Hepatocyte (in vitro differentiated cells): ENCODE data around the gene FAAH2. TPM values are rescaled to one million over a fixed set of nuclear protein-coding genes. Genes with fewer than 3 reads are reported as not detected.

Experiments used
- DNase-seq: peaks from one replicate; pipeline ENCODE4 v3.0.0-alpha.2; 2016; ENCODE audit warnings: low spot score
- H2AFZ ChIP-seq: fragments of 200-600 bp; sonication (generic); 2 replicates; pipeline ENCODE4 v1.6.0; 2016; ENCODE audit warnings: antibody characterized with exemption, mild to moderate bottlenecking
- H3K27ac ChIP-seq: fragments of 200-600 bp; sonication (generic); 2 replicates; pipeline ENCODE4 v1.5.1; 2016; ENCODE audit warnings: mild to moderate bottlenecking
- H3K27me3 ChIP-seq: fragments of 200-600 bp; sonication (generic); 2 replicates; pipeline ENCODE4 v1.6.1; 2016
- H3K36me3 ChIP-seq: fragments of 200-600 bp; sonication (generic); replicated peaks from 2 replicates; pipeline ENCODE4 v1.5.1; 2016; ENCODE audit warnings: low read depth; ENCODE audit not compliant: insufficient read depth
- H3K4me1 ChIP-seq: fragments of 200-600 bp; sonication (generic); 2 replicates; pipeline ENCODE4 v1.5.1; 2016; ENCODE audit warnings: mild to moderate bottlenecking, moderate library complexity; ENCODE audit not compliant: insufficient read depth
- H3K4me2 ChIP-seq: fragments of 200-600 bp; sonication (generic); 2 replicates; pipeline ENCODE4 v1.6.0; 2016
- H3K4me3 ChIP-seq: fragments of 200-600 bp; sonication (generic); 2 replicates; pipeline ENCODE4 v1.5.1; 2016; ENCODE audit warnings: mild to moderate bottlenecking
- H3K79me2 ChIP-seq: fragments of 200-600 bp; sonication (generic); 2 replicates; pipeline ENCODE4 v1.6.0; 2017; ENCODE audit warnings: mild to moderate bottlenecking
- H3K9me2 ChIP-seq: fragments of 200-600 bp; sonication (generic); replicated peaks from 2 replicates; pipeline ENCODE4 v1.6.0; 2017; ENCODE audit warnings: mild to moderate bottlenecking; ENCODE audit not compliant: insufficient read depth
- H3K9me3 ChIP-seq: fragments of 200-600 bp; sonication (generic); 2 replicates; pipeline ENCODE4 v1.5.1; 2016; ENCODE audit warnings: low read depth, mild to moderate bottlenecking
- H4K20me1 ChIP-seq: fragments of 200-600 bp; sonication (generic); 2 replicates; pipeline ENCODE4 v1.6.0; 2016; ENCODE audit warnings: mild to moderate bottlenecking; ENCODE audit not compliant: insufficient read depth, poor library complexity, severe bottlenecking
- CTCF ChIP-seq: fragments of 200-600 bp; sonication (generic); IDR thresholded peaks from 2 replicates; pipeline ENCODE4 v1.5.1; 2016; ENCODE audit warnings: antibody characterized with exemption, mild to moderate bottlenecking; ENCODE audit not compliant: poor library complexity
- EZH2 ChIP-seq: fragments of 200-600 bp; sonication (generic); IDR thresholded peaks from 2 replicates; pipeline ENCODE4 v1.6.1; 2016; ENCODE audit warnings: antibody characterized with exemption, mild to moderate bottlenecking, borderline replicate concordance
- EZH2phosphoT487 ChIP-seq: fragments of 200-600 bp; sonication (generic); IDR thresholded peaks from one replicate; pipeline ENCODE4 v1.6.1; 2018; ENCODE audit warnings: antibody characterized with exemption, mild to moderate bottlenecking, low read depth, moderate library complexity; ENCODE audit not compliant: unreplicated experiment, severe bottlenecking
- WGBS: methylation state at CpG from one replicate; pipeline ENCODE4 v1.1.6; 2016; ENCODE audit warnings: low lambda C conversion rate; ENCODE audit errors: missing lambda C conversion rate; 5-methylcytosine and 5-hydroxymethylcytosine counted together
- polyA plus RNA-seq: library from polyadenylated mRNA; unstranded; fragments of >200 nt; fragmentation: Nextera tagmentation; extraction: Ambion mirVana; gene quantifications from 2 replicates; pipeline ENCODE4 v1.2.1, GENCODE V29; 2016
- total RNA-seq: library from RNA; depleted of rRNA; stranded (reverse); fragments of >200 nt; gene quantifications from 2 replicates; pipeline ENCODE4 v1.2.3, GENCODE V29; 2014

FAAH2 gene
- total and polyA plus RNA-seq, 2 experiments from 2014 or later = 7.5 to 10.1 TPM

- WGBS = 55% methylated on average over 4 of the region's 4 CpGs
- DNase-seq = no peak
Observed at GRCh38 chrX:57265126-57265525, 21.4 kb upstream of the FAAH2 start.

GRCh38 chrX:57266275-57266674 lies 20.2 kb upstream of the FAAH2 start:
- no peak overlapping the region for H2AFZ ChIP-seq
- no peaks in the 10 kb centered on the region for H3K27me3 ChIP-seq
- TF ChIP-seq EZH2 = no peak
- TF ChIP-seq CTCF = no peak
- TF ChIP-seq EZH2phosphoT487 = no peak
- H3K4me2 ChIP-seq = no peak overlapping the region
- no peaks in the 10 kb centered on the region for H3K9me2 ChIP-seq
- no peaks in the 10 kb centered on the region for H4K20me1 ChIP-seq
- 75% methylated on average over 3 of the region's 3 CpGs for WGBS
- H3K4me3 ChIP-seq = no peak overlapping the region
- DNase-seq = no peak
- no peaks in the 10 kb centered on the region for H3K36me3 ChIP-seq
- no peaks in the 10 kb centered on the region for H3K4me1 ChIP-seq
- no peak overlapping the region for H3K27ac ChIP-seq
- peaks cover 6% of the 10 kb centered on the region for H3K9me3 ChIP-seq
- H3K79me2 ChIP-seq = no peaks in the 10 kb centered on the region

More at GRCh38 chrX:57265126-57265525, 21.4 kb upstream of the FAAH2 start:
- H3K9me3 ChIP-seq = peaks cover 6% of the 10 kb centered on the region
- TF ChIP-seq EZH2 = no peak
- TF ChIP-seq CTCF = no peak
- no peak for TF ChIP-seq EZH2phosphoT487
- no peak overlapping the region for H2AFZ ChIP-seq
- no peak overlapping the region for H3K4me3 ChIP-seq
- H3K79me2 ChIP-seq = no peaks in the 10 kb centered on the region
- no peaks in the 10 kb centered on the region for H4K20me1 ChIP-seq
- no peak overlapping the region for H3K4me2 ChIP-seq
- no peaks in the 10 kb centered on the region for H3K4me1 ChIP-seq
- H3K9me2 ChIP-seq = no peaks in the 10 kb centered on the region
- no peak overlapping the region for H3K27ac ChIP-seq
- H3K27me3 ChIP-seq = no peaks in the 10 kb centered on the region
- no peaks in the 10 kb centered on the region for H3K36me3 ChIP-seq

DNA sequence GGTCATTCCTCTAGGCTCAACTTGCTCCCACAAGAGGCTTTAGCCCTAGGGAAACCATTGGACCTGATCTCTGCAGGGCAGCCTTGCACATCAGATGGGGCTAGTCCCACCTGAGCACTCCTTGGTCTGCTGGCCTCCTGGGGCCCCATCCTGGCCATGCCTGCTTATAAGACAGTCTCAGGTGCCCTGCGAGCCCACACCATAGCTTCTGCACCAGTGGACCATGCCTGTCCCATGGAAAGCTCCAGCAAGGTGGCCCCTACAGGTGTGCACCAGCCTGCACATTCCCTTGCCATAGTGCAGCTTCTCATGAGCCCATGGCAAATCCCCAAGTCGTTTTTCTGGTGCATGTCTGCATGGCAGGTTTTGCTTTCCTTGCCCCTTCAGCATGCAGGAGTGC lies 19.6 kb upstream of the FAAH2 start:
- Histone ChIP-seq H3K4me3 (no peak overlapping the region), H3K4me1 (no peaks in the 10 kb centered on the region), H3K27me3 (no peaks in the 10 kb centered on the region), H3K27ac (no peak overlapping the region), H4K20me1 (no peaks in the 10 kb centered on the region), H3K9me3 (peaks cover 6% of the 10 kb centered on the region), H2AFZ (no peak overlapping the region), H3K36me3 (no peaks in the 10 kb centered on the region), H3K4me2 (no peak overlapping the region), H3K9me2 (no peaks in the 10 kb centered on the region), H3K79me2 (no peaks in the 10 kb centered on the region)
- 46% methylated on average over 2 of the region's 2 CpGs for WGBS
- TF ChIP-seq EZH2phosphoT487 (no peak), CTCF (no peak), EZH2 (no peak)
- DNase-seq = no peak

- Histone ChIP-seq H3K9me2 (no peaks in the 10 kb centered on the region), H3K27me3 (no peaks in the 10 kb centered on the region), H3K36me3 (no peaks in the 10 kb centered on the region), H2AFZ (no peak overlapping the region), H3K79me2 (no peaks in the 10 kb centered on the region), H3K4me1 (no peaks in the 10 kb centered on the region), H3K4me2 (no peak overlapping the region), H3K4me3 (no peak overlapping the region), H3K27ac (no peak overlapping the region), H4K20me1 (no peaks in the 10 kb centered on the region), H3K9me3 (peaks cover 6% of the 10 kb centered on the region)
- TF ChIP-seq EZH2 = no peak
- no peak for TF ChIP-seq CTCF
- no peak for TF ChIP-seq EZH2phosphoT487
- DNase-seq = no peak
- whole genome bisulfite sequencing = 82% methylated on average over 1 of the region's 1 CpG
Observed at GRCh38 chrX:57267308-57267707, 19.2 kb upstream of the FAAH2 start.
